HCT116 (cell line): ENCODE data around the gene CABP2. TPM values are rescaled to one million over a fixed set of nuclear protein-coding genes. Genes with fewer than 3 reads are reported as not detected.

Experiments used
- ATAC-seq: fragments of 200-7000 bp; cut with Tn5 transposase; 2 replicates; pipeline ENCODE4 v1.9.1; 2020; ENCODE audit warnings: mild to moderate bottlenecking, moderate library complexity
- BruUV-seq: library from RNA; stranded (reverse); fragments of 400-500 nt; replicated peaks from 2 replicates; lab custom pipeline; 2021; lab: Mats Ljungman, UMichigan
- CTCF ChIA-PET: fragments of 300-600 bp; sonication (Branson Sonifier 250); formaldehyde crosslinking; loops from one replicate; lab custom pipeline; 2021; ENCODE audit warnings: antibody characterized with exemption; lab: Charles Lee
- POLR2A ChIA-PET: fragments of 300-600, 350-600 bp; sonication (Branson Sonifier 250); formaldehyde crosslinking; loops from one replicate; lab custom pipeline; 2021; ENCODE audit warnings: antibody characterized with exemption; lab: Charles Lee
- RAD21 ChIA-PET, 2 experiments: fragments of 300-600 bp; sonication (Branson Sonifier 250); formaldehyde crosslinking; loops; one replicate each; lab custom pipeline; 2023; ENCODE audit warnings: low total read pairs in 2 of 2; ENCODE audit not compliant: uncharacterized antibody in 2 of 2, unreplicated experiment in 2 of 2, low non-redundant PET in 1 of 2; lab: Charles Lee
- DNase-seq: peaks from one replicate; pipeline ENCODE4 v3.0.0-alpha.2; 2010; ENCODE audit warnings: low read depth, low spot score
- H2AFZ ChIP-seq: fragments of 200-600 bp; shearing (Covaris generic), sonication (generic); 2 replicates; pipeline ENCODE4 v1.6.1; 2017; ENCODE audit warnings: low read depth, mixed run types, mixed read lengths, antibody characterized with exemption, low read length; ENCODE audit not compliant: poor library complexity, severe bottlenecking
- H3K27ac ChIP-seq: 2 replicates; pipeline ENCODE4 v1.5.1; 2012; ENCODE audit warnings: low read depth, low read length
- H3K27me3 ChIP-seq: fragments of 200-600 bp; sonication (generic); 2 replicates; pipeline ENCODE4 v1.6.1; 2016; ENCODE audit warnings: mixed run types, low read length, mixed read lengths; ENCODE audit not compliant: insufficient read depth
- H3K36me3 ChIP-seq, 2 experiments: fragments of 200-500 bp in 1 of 2; fragments of 200-600 bp in 1 of 2; sonication (Bioruptor generic) in 1 of 2; sonication (generic) in 1 of 2; 2 replicates each; pipeline versions ENCODE4 v1.5.1 to v1.6.1; 2014 to 2016; ENCODE audit warnings: low read length in 2 of 2, inconsistent platforms in 1 of 2, mixed read lengths in 1 of 2, mixed run types in 1 of 2; ENCODE audit not compliant: insufficient read depth in 2 of 2, control insufficient read depth in 1 of 2
- H3K4me1 ChIP-seq, 2 experiments: fragments of 200-600 bp in 1 of 2; sonication (generic) in 1 of 2; 2 replicates each; pipeline versions ENCODE4 v1.5.1 to v1.6.1; 2012 to 2017; ENCODE audit warnings: low read length in 2 of 2, inconsistent platforms in 1 of 2, mild to moderate bottlenecking in 1 of 2, mixed read lengths in 1 of 2, mixed run types in 1 of 2, moderate library complexity in 1 of 2; ENCODE audit not compliant: insufficient read depth in 2 of 2, control insufficient read depth in 1 of 2
- H3K4me2 ChIP-seq: fragments of 200-600 bp; sonication (generic); 2 replicates; pipeline ENCODE4 v1.6.1; 2017; ENCODE audit warnings: mixed run types, low read length, mixed read lengths
- H3K4me3 ChIP-seq, 2 experiments: fragments of 200-600 bp in 1 of 2; sonication (generic) in 1 of 2; replicated peaks in 1 of 2; 2 replicates each; pipeline ENCODE4 v1.5.1; 2011 to 2016; ENCODE audit warnings: low read length in 2 of 2, control low read depth in 1 of 2, low read depth in 1 of 2, mild to moderate bottlenecking in 1 of 2, mixed read lengths in 1 of 2, mixed run types in 1 of 2
- H3K79me2 ChIP-seq: fragments of 200-600 bp; sonication (generic); 2 replicates; pipeline ENCODE4 v1.6.1; 2017; ENCODE audit warnings: mild to moderate bottlenecking, mixed run types, low read length, moderate library complexity, mixed read lengths; ENCODE audit not compliant: insufficient read depth
- H3K9ac ChIP-seq: fragments of 200-600 bp; sonication (generic); 2 replicates; pipeline ENCODE4 v1.6.1; 2016; ENCODE audit warnings: low read length, mixed read lengths
- H3K9me2 ChIP-seq: fragments of 200-600 bp; sonication (generic), shearing (Covaris generic); 2 replicates; pipeline ENCODE4 v1.6.1; 2017; ENCODE audit warnings: mixed run types, mild to moderate bottlenecking, moderate library complexity; ENCODE audit not compliant: insufficient read depth
- H3K9me3 ChIP-seq, 2 experiments: fragments of 200-500 bp in 1 of 2; fragments of 200-600 bp in 1 of 2; sonication (Bioruptor generic) in 1 of 2; sonication (generic) in 1 of 2; 2 replicates each; pipeline ENCODE4 v1.6.1; 2014 to 2017; ENCODE audit warnings: low read length in 2 of 2, mixed read lengths in 2 of 2, inconsistent platforms in 1 of 2, low read depth in 1 of 2, mild to moderate bottlenecking in 1 of 2, mixed run types in 1 of 2, moderate library complexity in 1 of 2; ENCODE audit not compliant: control insufficient read depth in 1 of 2, insufficient read depth in 1 of 2
- H4K20me1 ChIP-seq: fragments of 200-600 bp; sonication (generic), shearing (Covaris generic); 2 replicates; pipeline ENCODE4 v1.6.1; 2017; ENCODE audit warnings: mixed run types, mild to moderate bottlenecking, moderate library complexity; ENCODE audit not compliant: insufficient read depth
- CBX3 ChIP-seq: IDR thresholded peaks from 2 replicates; pipeline ENCODE4 v1.6.1; 2012; ENCODE audit warnings: low read depth
- CEBPB ChIP-seq: IDR thresholded peaks from 2 replicates; pipeline ENCODE4 v1.6.1; 2012; ENCODE audit warnings: low read depth
- CTCF ChIP-seq, 3 experiments: fragments of 200-600 bp in 1 of 3; sonication (generic) in 1 of 3; IDR thresholded peaks in 2 of 3; conservative IDR thresholded peaks in 1 of 3; 2 replicates each; pipeline ENCODE4 v1.5.1; 2012 to 2017; ENCODE audit warnings: low read depth in 2 of 3, low read length in 2 of 3, antibody characterized with exemption in 1 of 3, borderline replicate concordance in 1 of 3, control low read depth in 1 of 3, mild to moderate bottlenecking in 1 of 3, mixed read lengths in 1 of 3, mixed run types in 1 of 3, moderate library complexity in 1 of 3; ENCODE audit not compliant: insufficient read depth in 1 of 3
- EGR1 ChIP-seq: IDR thresholded peaks from 2 replicates; pipeline ENCODE4 v1.6.1; 2012; ENCODE audit warnings: low read depth
- EZH2phosphoT487 ChIP-seq: fragments of 200-600 bp; IDR thresholded peaks from 2 replicates; pipeline ENCODE4 v1.6.1; 2018; ENCODE audit warnings: antibody characterized with exemption, borderline replicate concordance
- FOSL1 ChIP-seq: IDR thresholded peaks from 2 replicates; pipeline ENCODE4 v1.6.1; 2012; ENCODE audit warnings: low read depth
- JUND ChIP-seq: IDR thresholded peaks from 2 replicates; pipeline ENCODE4 v1.6.1; 2012
- MAX ChIP-seq: IDR thresholded peaks from 2 replicates; pipeline ENCODE4 v1.6.1; 2012
- SIN3A ChIP-seq: IDR thresholded peaks from 2 replicates; pipeline ENCODE4 v1.6.1; 2012; ENCODE audit warnings: low read depth
- TCF7L2 ChIP-seq: IDR thresholded peaks from 2 replicates; pipeline ENCODE4 v1.7.0; 2011; ENCODE audit warnings: borderline replicate concordance, inconsistent platforms; ENCODE audit not compliant: insufficient read depth, insufficient read length; ENCODE audit errors: extremely low read depth
- ZBTB33 ChIP-seq: IDR thresholded peaks from 2 replicates; pipeline ENCODE4 v1.6.1; 2011; ENCODE audit warnings: mild to moderate bottlenecking, low read length, moderate library complexity; ENCODE audit not compliant: insufficient replicate concordance; ENCODE audit errors: extremely low read depth
- ZNF274 ChIP-seq: fragments of 200-500 bp; sonication (Bioruptor generic); IDR thresholded peaks from 2 replicates; pipeline ENCODE4 v1.6.1; 2014; ENCODE audit warnings: mild to moderate bottlenecking, low read depth, low read length, inconsistent platforms
- intact Hi-C: fragments of 100-400 bp; cut with micrococcal nuclease; formaldehyde crosslinking; loops from 2 replicates; pipeline ENCODE4 v1.10.0; 2022
- total RNA-seq: library from RNA; stranded (reverse); gene quantifications from one replicate; pipeline ENCODE4 v1.2.1, GENCODE V29; 2021; ENCODE audit not compliant: unreplicated experiment

CABP2 gene
- total RNA-seq, 1 experiment from 2014 or later = not detected

GRCh38 chr11:67562963-67563704 is 39.9 kb upstream of the CABP2 start:
- ATAC-seq (peak; percentile 64; the same call in 1 of the 2 replicates), DNase-seq (no peak)
- Histone ChIP-seq H3K9me2 (no peaks in the 10 kb centered on the region), H3K36me3 (no peaks in the 10 kb centered on the region), H3K4me3 (0 out of 4 replicates have a peak overlapping the region, but pooled peaks of 1 of the 2 experiments have one; percentile 1), H3K4me2 (peak overlapping the region; percentile 60), H3K27ac (no peak overlapping the region)
- intact Hi-C loops = no loop called here
- RAD21 ChIA-PET = no interaction called here
- TF ChIP-seq CBX3 (no peak), CTCF (IDR thresholded peaks at IDR 0.05 in 2 of 3, conservative IDR thresholded peaks at IDR 0.05 in 1 of 3; ENCODE audit: borderline replicate concordance in 1 of 3, insufficient read depth in 1 of 3, low read depth in 2 of 3, low read length in 2 of 3) (no peak), EGR1 (no peak), FOSL1 (no peak), CEBPB (no peak), ZNF274 (no peak), MAX (no peak), JUND (no peak), TCF7L2 (no peak), ZBTB33 (no peak), SIN3A (no peak), EZH2phosphoT487 (no peak)
- TF ChIP-seq, all 23 proteins: peak for 0
- Histone ChIP-seq H3K4me1 (peaks cover 16 to 31% of the 10 kb centered on the region in 2 experiments), H2AFZ (peak overlapping the region; percentile 84), H3K9me3 (no peaks in the 10 kb centered on the region), H3K27me3 (peaks cover 4% of the 10 kb centered on the region; the same call in 1 of the 2 replicates), H3K79me2 (no peaks in the 10 kb centered on the region), H3K9ac (0 out of 2 replicates have a peak overlapping the region, but pooled peaks have one; percentile 5), H4K20me1 (no peaks in the 10 kb centered on the region)
- CTCF ChIA-PET = interaction anchor here (0.6 to 3.2 kb wide), 2 partner anchors 7 to 9 kb away, joined by 3 to 16 read pairs; no protein-coding TSS in a partner anchor
- POLR2A ChIA-PET = no interaction called here
- BruUV-seq = no TSS peak
